GM13976 (cell line): ENCODE data around the gene MTHFSD.

Experiments used
- DNase-seq: peaks from one replicate; pipeline ENCODE4 v3.0.0; 2012; ENCODE audit warnings: low spot score
- CTCF ChIP-seq: IDR thresholded peaks from 2 replicates; pipeline ENCODE4 v1.5.1; 2012; ENCODE audit warnings: borderline replicate concordance, mild to moderate bottlenecking; ENCODE audit not compliant: insufficient read depth; ENCODE audit errors: extremely low read depth, missing control alignments, control extremely low read depth
- in situ Hi-C: fragments of 300-500 bp; cut with MboI; formaldehyde crosslinking; loops from one replicate; pipeline ENCODE4 v1.12.0; 2022; ENCODE audit warnings: low sequenced_read_pairs, mixed read lengths, inconsistent platforms; ENCODE audit not compliant: unreplicated experiment

The MTHFSD gene

GRCh38 chr16:86533076-86533475, 22.0 kb downstream of the MTHFSD start:
- no peak for DNase-seq
- no peak for TF ChIP-seq CTCF
- in situ Hi-C loops: no loop called here

GRCh38 chr16:86532526-86532815, 22.6 kb downstream of the MTHFSD start:
- in situ Hi-C loops: no loop called here

GRCh38 chr16:86531641-86532525, 23.2 kb downstream of the MTHFSD start:
- in situ Hi-C loops: no loop called here
- DNase-seq: no peak
- no peak for TF ChIP-seq CTCF

More at GRCh38 chr16:86532526-86532815, 22.6 kb downstream of the MTHFSD start:
- TF ChIP-seq CTCF: no peak
- DNase-seq: no peak

GRCh38 chr16:86531191-86531545, 23.9 kb downstream of the MTHFSD start:
- TF ChIP-seq CTCF: no peak
- no peak for DNase-seq
- in situ Hi-C loops: no loop called here

- DNase-seq: no peak
- no peak for TF ChIP-seq CTCF
- in situ Hi-C loops: no loop called here
Observed at GRCh38 chr16:86530251-86531190, 24.5 kb downstream of the MTHFSD start.

- no peak for DNase-seq
- TF ChIP-seq CTCF: no peak
- in situ Hi-C loops: no loop called here
Observed at GRCh38 chr16:86529160-86529559, 25.9 kb downstream of the MTHFSD start.
